GM12801 (cell line): ENCODE measurements around the gene MYO5B.

Source experiments
- TF ChIP-seq, protein P1 (sequence below): IDR thresholded peaks from one replicate; pipeline ENCODE4 v1.5.1; 2011; ENCODE audit warnings: control low read depth; ENCODE audit not compliant: insufficient read length; ENCODE audit errors: extremely low read depth

Gene MYO5B

DNA sequence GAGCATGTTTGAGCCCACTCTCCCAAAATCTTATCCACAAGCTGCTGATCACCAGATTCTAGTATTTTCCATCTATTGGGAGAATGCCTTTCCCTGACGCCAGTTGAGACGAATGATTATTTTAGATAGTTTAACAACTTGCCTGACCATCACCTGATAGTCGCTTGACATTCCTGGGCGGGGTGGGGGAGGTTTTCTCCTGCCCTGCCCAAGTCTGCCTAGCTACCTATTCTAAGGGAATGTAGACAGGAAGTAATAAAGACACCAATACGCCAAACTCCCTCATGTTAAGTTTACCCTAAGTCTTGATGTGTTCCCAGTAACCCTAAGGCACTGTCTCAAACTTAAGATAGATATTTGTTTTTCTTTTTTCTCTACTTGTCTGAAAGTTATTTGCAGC lies 377.0 kb downstream of the MYO5B start:
- TF ChIP-seq, protein P1, sequence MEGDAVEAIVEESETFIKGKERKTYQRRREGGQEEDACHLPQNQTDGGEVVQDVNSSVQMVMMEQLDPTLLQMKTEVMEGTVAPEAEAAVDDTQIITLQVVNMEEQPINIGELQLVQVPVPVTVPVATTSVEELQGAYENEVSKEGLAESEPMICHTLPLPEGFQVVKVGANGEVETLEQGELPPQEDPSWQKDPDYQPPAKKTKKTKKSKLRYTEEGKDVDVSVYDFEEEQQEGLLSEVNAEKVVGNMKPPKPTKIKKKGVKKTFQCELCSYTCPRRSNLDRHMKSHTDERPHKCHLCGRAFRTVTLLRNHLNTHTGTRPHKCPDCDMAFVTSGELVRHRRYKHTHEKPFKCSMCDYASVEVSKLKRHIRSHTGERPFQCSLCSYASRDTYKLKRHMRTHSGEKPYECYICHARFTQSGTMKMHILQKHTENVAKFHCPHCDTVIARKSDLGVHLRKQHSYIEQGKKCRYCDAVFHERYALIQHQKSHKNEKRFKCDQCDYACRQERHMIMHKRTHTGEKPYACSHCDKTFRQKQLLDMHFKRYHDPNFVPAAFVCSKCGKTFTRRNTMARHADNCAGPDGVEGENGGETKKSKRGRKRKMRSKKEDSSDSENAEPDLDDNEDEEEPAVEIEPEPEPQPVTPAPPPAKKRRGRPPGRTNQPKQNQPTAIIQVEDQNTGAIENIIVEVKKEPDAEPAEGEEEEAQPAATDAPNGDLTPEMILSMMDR = no peak

DNA sequence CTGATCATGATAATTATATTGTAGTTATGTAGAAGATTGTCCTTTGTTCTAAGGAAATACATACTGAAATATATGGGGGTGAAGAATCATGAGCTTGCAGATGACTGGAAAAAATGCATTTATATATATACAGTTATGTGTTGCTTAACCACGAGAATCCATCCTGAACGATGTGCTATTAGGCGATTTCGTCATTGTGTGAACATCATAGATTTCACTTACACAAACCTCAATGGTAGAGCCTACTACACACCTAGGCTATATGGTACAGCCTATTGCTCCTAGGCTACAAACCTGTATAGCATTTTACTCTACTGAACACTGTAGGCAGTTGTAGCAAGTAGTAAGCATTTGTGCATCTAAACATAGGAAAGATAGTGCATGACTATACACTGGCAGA lies 379.0 kb downstream of the MYO5B start:
- TF ChIP-seq, protein P1 = no peak

DNA sequence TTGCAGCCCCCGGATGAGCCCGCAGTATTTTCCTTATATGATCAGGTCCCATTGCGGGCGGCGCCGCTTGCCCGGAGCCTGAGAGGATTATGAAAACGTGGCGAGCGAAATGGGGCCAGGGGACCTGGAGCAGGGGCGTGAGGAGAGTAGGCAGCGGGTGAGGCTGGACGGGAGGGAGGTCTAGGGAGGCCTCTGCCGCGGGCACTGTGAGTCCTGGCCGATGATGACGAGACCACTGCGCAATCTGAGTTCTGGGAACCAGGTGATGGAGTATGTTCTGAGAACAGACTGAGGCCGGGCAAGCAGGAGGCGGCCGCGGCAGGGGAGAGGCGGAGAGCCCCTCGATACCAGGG lies 380.8 kb downstream of the MYO5B start:
- TF ChIP-seq, protein P1 = no peak

DNA sequence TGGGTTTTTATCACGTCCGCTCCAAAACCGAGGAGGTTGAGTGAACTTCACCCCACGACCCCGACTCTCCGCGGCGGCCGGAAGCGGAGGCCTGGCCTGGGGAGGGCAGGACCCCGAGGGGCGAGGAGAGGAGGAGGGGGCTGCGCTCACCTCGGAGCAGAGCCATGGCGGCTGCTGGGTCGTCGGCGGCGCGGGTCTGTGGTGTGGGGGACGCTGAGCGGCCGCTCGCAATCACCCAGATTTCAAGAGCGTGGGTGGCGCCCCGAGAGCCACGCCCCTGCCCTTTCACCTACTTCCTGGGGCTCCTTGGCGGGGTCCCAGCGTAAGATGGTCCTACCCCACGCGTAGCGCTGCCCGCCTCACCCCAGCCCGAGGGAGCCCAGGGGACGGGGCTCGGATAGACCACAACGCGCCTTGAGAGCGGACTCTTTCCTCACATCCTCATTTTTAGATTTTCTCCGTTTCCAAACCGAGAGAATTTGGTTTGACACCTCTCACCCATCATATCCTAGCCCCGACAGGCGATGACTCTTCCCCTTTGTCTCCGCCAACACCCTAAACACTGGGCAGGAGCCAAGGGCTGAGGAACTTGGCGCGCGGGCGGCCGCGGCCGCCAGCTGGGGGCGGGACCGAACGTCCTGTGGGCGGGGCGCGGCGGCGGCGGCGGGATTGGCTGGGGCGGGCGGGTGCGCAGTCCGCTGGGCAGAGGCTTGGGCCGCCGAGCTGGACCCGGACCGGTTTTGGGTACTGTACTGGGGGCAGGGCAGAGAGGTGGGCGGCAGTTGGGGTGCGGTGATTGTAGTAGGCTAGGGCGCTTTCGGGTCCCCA lies 381.4 kb downstream of the MYO5B start, which contains the start of gene ACAA2:
ACAA2 (minus strand) TSS at position 215 of the 828 bp plus-strand sequence; CDS start at position 166, 49 bp downstream.
- TF ChIP-seq, protein P1 = no peak

DNA sequence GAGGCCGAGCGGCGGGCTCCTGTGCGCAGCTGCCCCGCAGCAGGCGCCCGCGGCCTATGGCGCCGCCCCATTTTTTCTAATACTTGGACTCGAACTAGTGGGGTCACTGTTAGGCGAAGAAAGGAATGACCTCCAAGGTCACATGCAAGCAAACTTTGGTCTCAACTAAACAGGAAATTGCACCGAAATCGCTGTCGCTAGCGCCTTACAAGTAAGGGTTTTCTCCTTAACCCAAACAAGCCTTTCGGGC lies 382.0 kb downstream of the MYO5B start:
- TF ChIP-seq, protein P1 = no peak

DNA sequence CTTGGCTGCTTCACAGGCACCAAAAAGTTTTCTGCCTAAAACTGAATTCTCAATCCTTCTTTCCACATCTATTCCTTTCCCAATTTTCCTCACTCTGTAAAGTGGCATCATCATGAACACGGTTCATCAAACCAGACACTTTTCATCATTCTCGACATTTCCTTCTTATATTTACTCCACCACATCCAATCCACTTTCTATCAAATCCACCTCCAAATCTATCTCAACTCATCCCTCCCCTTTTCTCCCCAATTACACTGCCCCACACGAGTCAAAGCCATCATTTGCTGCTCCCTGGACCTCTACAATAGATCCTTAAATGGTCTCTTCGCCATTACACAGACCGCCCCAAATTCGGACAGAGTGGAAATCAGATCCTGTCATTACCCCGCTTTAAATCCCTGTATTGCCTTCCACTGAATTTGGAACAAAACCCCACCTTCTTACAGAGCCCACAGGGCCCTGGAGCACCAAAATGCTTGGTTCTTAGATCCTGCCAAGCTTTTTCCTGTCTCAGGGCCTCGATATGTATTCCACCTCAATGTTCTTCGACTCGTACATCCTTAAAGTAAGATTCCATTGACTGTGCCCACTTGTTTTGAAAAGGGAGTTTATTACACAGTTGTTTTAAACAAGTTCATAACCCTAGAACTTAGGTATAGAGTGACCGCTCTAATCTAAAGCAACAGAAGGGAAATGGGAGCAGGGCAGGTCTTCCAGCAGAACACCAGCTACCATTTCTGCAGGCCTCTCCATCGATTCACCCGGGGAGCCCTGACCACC lies 382.5 kb downstream of the MYO5B start:
- TF ChIP-seq, protein P1 = no peak

DNA sequence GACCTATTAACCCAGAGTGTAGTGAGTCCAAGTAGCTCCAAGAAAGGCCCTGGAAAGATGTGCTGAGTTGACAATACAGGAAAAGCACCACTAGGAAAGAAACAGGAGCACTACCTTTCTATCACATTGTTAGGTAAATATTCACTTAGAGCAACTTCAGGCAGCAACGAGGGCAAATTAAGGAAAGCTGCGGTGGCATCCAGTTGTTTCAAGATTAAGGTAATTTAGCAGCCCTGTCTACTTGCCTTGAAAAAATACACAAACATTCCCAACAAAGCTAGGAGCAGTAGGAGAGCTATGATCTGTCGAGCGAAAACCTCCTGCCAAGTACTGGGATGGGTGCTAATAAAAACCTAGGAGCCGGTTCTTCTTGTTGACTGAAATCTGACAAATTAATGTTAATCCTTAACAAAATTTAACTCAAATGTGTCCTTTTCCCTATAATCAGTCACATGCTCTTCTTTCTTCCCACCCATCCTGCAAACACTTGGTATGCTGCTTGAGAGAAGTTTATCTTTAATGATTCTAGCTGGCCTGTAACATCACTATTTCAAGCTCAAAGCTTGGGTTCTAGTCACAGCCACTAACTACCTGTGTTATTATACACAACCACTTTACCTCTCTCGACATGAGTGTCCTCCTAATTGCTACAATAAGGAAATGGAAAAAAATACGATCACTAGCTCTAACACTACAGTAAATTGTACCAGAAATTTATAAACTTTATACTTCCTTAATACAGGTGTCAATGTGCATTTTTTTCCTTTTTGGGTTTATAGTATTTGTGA lies 383.6 kb downstream of the MYO5B start:
- TF ChIP-seq, protein P1 = no peak
